Stimulated activated effector memory CD8-positive, alpha-beta T cell treated with anti-CD3 and anti-CD28 coated beads, Interleukin-12 subunit alpha, Interleukin-12 subunit beta, amount 100 ng/mL, for 72 hours (primary cell): ENCODE data around the gene LRRK1.

Experiments used
- ATAC-seq: fragments of 150-1000 bp; cut with Tn5 transposase; 2 replicates; pipeline ENCODE4 v1.10.0; 2021
- DNase-seq, 2 donors: peaks; one replicate each; pipeline ENCODE4 v3.0.0; 2021 to 2022; ENCODE audit warnings: low spot score in 2 of 2
- H3K27ac Mint-ChIP-seq: one replicate; pipeline ENCODE4 v1.8.0; 2022; ENCODE audit warnings: mild to moderate bottlenecking, mixed read lengths
- H3K36me3 Mint-ChIP-seq: one replicate; pipeline ENCODE4 v1.8.0; 2022; ENCODE audit warnings: mild to moderate bottlenecking, mixed read lengths
- H3K4me1 Mint-ChIP-seq: one replicate; pipeline ENCODE4 v1.8.0; 2022; ENCODE audit warnings: mixed read lengths
- H3K4me3 Mint-ChIP-seq: one replicate; pipeline ENCODE4 v1.8.0; 2022; ENCODE audit warnings: mild to moderate bottlenecking, mixed read lengths
- H3K9me3 Mint-ChIP-seq: one replicate; pipeline ENCODE4 v1.8.0; 2022; ENCODE audit warnings: mixed read lengths

LRRK1 gene

GRCh38 chr15:100920516-100921135, 1.5 kb downstream of the LRRK1 start:
- ATAC-seq: no peak
- Mint-ChIP-seq H3K9me3 (no peaks in the 10 kb centered on the region), H3K27ac (no peak overlapping the region), H3K4me1 (peaks cover 15% of the 10 kb centered on the region), H3K36me3 (no peaks in the 10 kb centered on the region), H3K4me3 (peak overlapping the region; percentile 44)
- DNase-seq: no peak

GRCh38 chr15:100922192-100923040, 3.3 kb downstream of the LRRK1 start:
- peaks cover 15% of the 10 kb centered on the region for H3K4me1 Mint-ChIP-seq
- H3K4me3 Mint-ChIP-seq: no peak overlapping the region
- H3K9me3 Mint-ChIP-seq: no peaks in the 10 kb centered on the region
- ATAC-seq (no peak), DNase-seq (no peak)
- no peaks in the 10 kb centered on the region for H3K36me3 Mint-ChIP-seq
- H3K27ac Mint-ChIP-seq: no peak overlapping the region

- Mint-ChIP-seq H3K9me3 (no peaks in the 10 kb centered on the region), H3K4me1 (peaks cover 15% of the 10 kb centered on the region), H3K27ac (no peak overlapping the region), H3K36me3 (no peaks in the 10 kb centered on the region), H3K4me3 (no peak overlapping the region)
- ATAC-seq: no peak
- DNase-seq: no peak
Measured at GRCh38 chr15:100923076-100923475, 3.9 kb downstream of the LRRK1 start.

GRCh38 chr15:100923902-100924301, 4.7 kb downstream of the LRRK1 start:
- Mint-ChIP-seq H3K27ac (no peak overlapping the region), H3K4me1 (peaks cover 7% of the 10 kb centered on the region), H3K9me3 (no peaks in the 10 kb centered on the region), H3K4me3 (no peak overlapping the region), H3K36me3 (no peaks in the 10 kb centered on the region)
- DNase-seq (no peak), ATAC-seq (no peak)

- Mint-ChIP-seq H3K4me3 (no peak overlapping the region), H3K27ac (no peak overlapping the region), H3K9me3 (no peaks in the 10 kb centered on the region), H3K4me1 (peaks cover 6% of the 10 kb centered on the region), H3K36me3 (no peaks in the 10 kb centered on the region)
- no peak for DNase-seq
- no peak for ATAC-seq
Measured at GRCh38 chr15:100924436-100924835, 5.3 kb downstream of the LRRK1 start.

- peaks cover 6% of the 10 kb centered on the region for H3K4me1 Mint-ChIP-seq
- ATAC-seq (no peak), DNase-seq (no peak)
- H3K36me3 Mint-ChIP-seq: no peaks in the 10 kb centered on the region
- H3K27ac Mint-ChIP-seq: no peak overlapping the region
- no peaks in the 10 kb centered on the region for H3K9me3 Mint-ChIP-seq
- H3K4me3 Mint-ChIP-seq: no peak overlapping the region
Measured at GRCh38 chr15:100925480-100925879, 6.3 kb downstream of the LRRK1 start.

- ATAC-seq (no peak), DNase-seq (no peak)
- H3K4me1 Mint-ChIP-seq: peaks cover 6% of the 10 kb centered on the region
- no peak overlapping the region for H3K27ac Mint-ChIP-seq
- H3K4me3 Mint-ChIP-seq: no peak overlapping the region
- no peaks in the 10 kb centered on the region for H3K36me3 Mint-ChIP-seq
- H3K9me3 Mint-ChIP-seq: no peaks in the 10 kb centered on the region
Measured at GRCh38 chr15:100926258-100926657, 7.1 kb downstream of the LRRK1 start.

- peaks cover 6% of the 10 kb centered on the region for H3K4me1 Mint-ChIP-seq
- DNase-seq (no peak), ATAC-seq (no peak)
- no peaks in the 10 kb centered on the region for H3K36me3 Mint-ChIP-seq
- no peak overlapping the region for H3K4me3 Mint-ChIP-seq
- H3K27ac Mint-ChIP-seq: no peak overlapping the region
- no peaks in the 10 kb centered on the region for H3K9me3 Mint-ChIP-seq
Measured at GRCh38 chr15:100926971-100927756, 8.0 kb downstream of the LRRK1 start.

GRCh38 chr15:100928632-100929280, 9.6 kb downstream of the LRRK1 start:
- no peaks in the 10 kb centered on the region for H3K36me3 Mint-ChIP-seq
- H3K4me3 Mint-ChIP-seq: no peak overlapping the region
- DNase-seq (no peak), ATAC-seq (no peak)
- H3K4me1 Mint-ChIP-seq: no peaks in the 10 kb centered on the region
- H3K9me3 Mint-ChIP-seq: no peaks in the 10 kb centered on the region
- H3K27ac Mint-ChIP-seq: no peak overlapping the region

- Mint-ChIP-seq H3K36me3 (no peaks in the 10 kb centered on the region), H3K27ac (no peak overlapping the region), H3K4me3 (no peak overlapping the region), H3K4me1 (no peaks in the 10 kb centered on the region), H3K9me3 (no peaks in the 10 kb centered on the region)
- no peak for DNase-seq
- ATAC-seq: no peak
Measured at GRCh38 chr15:100929641-100930042, 10.5 kb downstream of the LRRK1 start.

GRCh38 chr15:100930306-100930848, 11.2 kb downstream of the LRRK1 start:
- Mint-ChIP-seq H3K4me3 (no peak overlapping the region), H3K36me3 (no peaks in the 10 kb centered on the region), H3K4me1 (no peaks in the 10 kb centered on the region), H3K27ac (no peak overlapping the region), H3K9me3 (no peaks in the 10 kb centered on the region)
- ATAC-seq (peak; percentile 29), DNase-seq (no peak)

GRCh38 chr15:100931143-100931890, 12.2 kb downstream of the LRRK1 start:
- Mint-ChIP-seq H3K36me3 (no peaks in the 10 kb centered on the region), H3K27ac (no peak overlapping the region), H3K4me3 (no peak overlapping the region), H3K9me3 (no peaks in the 10 kb centered on the region), H3K4me1 (no peaks in the 10 kb centered on the region)
- ATAC-seq: no peak
- no peak for DNase-seq

GRCh38 chr15:100932676-100933348, 13.7 kb downstream of the LRRK1 start:
- no peaks in the 10 kb centered on the region for H3K9me3 Mint-ChIP-seq
- H3K27ac Mint-ChIP-seq: no peak overlapping the region
- DNase-seq: no peak
- H3K4me1 Mint-ChIP-seq: no peaks in the 10 kb centered on the region
- no peak overlapping the region for H3K4me3 Mint-ChIP-seq
- ATAC-seq: no peak
- H3K36me3 Mint-ChIP-seq: no peaks in the 10 kb centered on the region

- Mint-ChIP-seq H3K4me1 (no peaks in the 10 kb centered on the region), H3K27ac (no peak overlapping the region), H3K4me3 (no peak overlapping the region), H3K36me3 (no peaks in the 10 kb centered on the region), H3K9me3 (no peaks in the 10 kb centered on the region)
- ATAC-seq: no peak
- no peak for DNase-seq
Measured at GRCh38 chr15:100934166-100934565, 15.0 kb downstream of the LRRK1 start.
